Measurements from ENCODE around the gene OSM. TPM values are rescaled to one million over a fixed set of nuclear protein-coding genes. Genes with fewer than 3 reads are reported as not detected.

OSM gene
- total and polyA plus RNA-seq, 2 donors (not counting 3 experiments of a cell fraction or from before 2014, with no cell fraction given): not detected

DNA sequence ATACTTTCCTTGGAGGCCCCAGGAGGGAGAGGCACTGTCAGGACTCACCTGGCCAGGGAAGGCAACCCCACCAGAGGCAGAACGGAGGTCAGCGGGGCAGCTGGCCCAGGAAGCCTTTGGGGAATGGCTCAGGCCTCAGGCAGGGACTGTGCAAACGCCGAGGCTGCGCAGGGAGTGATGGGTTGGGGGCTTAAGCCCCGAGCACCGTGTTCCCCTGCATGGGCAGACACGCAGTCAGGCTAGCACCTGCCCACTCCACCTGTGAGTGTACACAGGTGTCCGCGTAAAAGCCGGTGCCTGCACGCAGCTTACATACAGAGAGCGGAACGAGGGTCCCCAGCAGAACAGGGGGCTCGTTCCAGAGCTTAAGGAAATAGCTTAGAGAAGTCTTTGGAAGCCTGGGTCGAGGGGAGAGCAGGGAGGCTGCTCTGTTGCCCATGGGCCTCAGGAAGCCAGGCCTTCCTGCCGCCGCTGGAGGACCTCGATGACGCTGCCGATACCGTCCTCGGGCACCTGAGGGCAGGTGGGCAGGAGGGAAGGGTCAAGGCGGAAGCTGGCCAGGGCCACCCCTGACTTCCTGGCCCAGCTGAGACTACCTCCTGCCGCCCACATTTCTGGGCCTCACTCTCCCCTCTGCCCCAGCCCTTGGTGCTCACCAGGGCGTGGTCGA is 18.7 kb upstream of the OSM start:
- no peak for DNase-seq (ENCODE audit: low read depth, low spot score)
- no peak overlapping the region for H2AFZ ChIP-seq (ENCODE audit: low read depth, low read length)
- FAIRE-seq: no peak
- H3K27ac ChIP-seq (ENCODE audit: insufficient read depth, low read depth, low read length): no peak overlapping the region
- no peaks in the 10 kb centered on the region for H3K9me1 ChIP-seq (replicated peaks; ENCODE audit: control insufficient read depth, extremely low read depth, insufficient read depth, low read length)
- H3K27me3 ChIP-seq (ENCODE audit: control insufficient read depth in 2 of 2, insufficient read depth in 2 of 2, low read length in 2 of 2): no peaks in the 10 kb centered on the region
- intact Hi-C loops (cut with micrococcal nuclease) (no loop called here), dilution Hi-C loops (cut with MboI; ENCODE audit: extremely low pct_ligation_motif_present, low sequenced_read_pairs) (no loop called here)
- no peak overlapping the region for H3K4me2 ChIP-seq (ENCODE audit: insufficient read depth, low read length)
- H3K36me3 ChIP-seq (ENCODE audit: control insufficient read depth in 2 of 2, extremely low read depth in 1 of 2, insufficient read depth in 2 of 2, low read length in 2 of 2): peaks cover 0 to 5% of the 10 kb centered on the region in 2 experiments
- no peaks in the 10 kb centered on the region for H3K79me2 ChIP-seq (ENCODE audit: control insufficient read depth, insufficient read depth, low read length)
- no peak overlapping the region for H3K9ac ChIP-seq (replicated peaks; ENCODE audit: extremely low read depth, insufficient read depth, low read length)
- no peaks in the 10 kb centered on the region for H3K9me3 ChIP-seq (replicated peaks; ENCODE audit: control insufficient read depth, insufficient read depth, low read length)
- TF ChIP-seq GATA2 (IDR thresholded peaks at IDR 0.05; ENCODE audit: insufficient read depth, insufficient read length, low read depth, low read length) (no peak), JUN (IDR thresholded peaks at IDR 0.05; ENCODE audit: borderline replicate concordance, insufficient read depth, insufficient read length, low read depth) (no peak), POLR2AphosphoS5 (IDR thresholded peaks at IDR 0.05; ENCODE audit: insufficient read depth, low read depth, low read length) (no peak)
- BruUV-seq (replicated peaks): no TSS peak
- CTCF ChIA-PET: interaction anchor here (0.9 to 2.3 kb wide), 4 partner anchors 30 to 102 kb away, joined by 3 to 16 read pairs (median 4); partner anchors contain the start of genes RNF215 and TBC1D10A
- peaks cover 15% of the 10 kb centered on the region for H3K4me1 ChIP-seq (ENCODE audit: control insufficient read depth, extremely low read depth, insufficient read depth, low read length)
- H3K4me3 ChIP-seq (replicated peaks in 1 of 3; ENCODE audit: insufficient read depth in 1 of 3, low read depth in 1 of 3, low read length in 3 of 3): no peak overlapping the region
- POLR2A ChIA-PET: no interaction called here
- H4K20me1 ChIP-seq (replicated peaks; ENCODE audit: control insufficient read depth, extremely low read depth, insufficient read depth, low read length): no peaks in the 10 kb centered on the region

GRCh38 chr22:30284666-30285065 is 18.0 kb upstream of the OSM start:
- H2AFZ ChIP-seq (ENCODE audit: low read depth, low read length): no peak overlapping the region
- no peak for FAIRE-seq
- H3K9ac ChIP-seq (replicated peaks; ENCODE audit: extremely low read depth, insufficient read depth, low read length): no peak overlapping the region
- CTCF ChIA-PET: interaction anchor here (0.9 to 2.3 kb wide), 3 partner anchors 29 to 103 kb away, joined by 4 to 16 read pairs (median 5); partner anchors contain the start of gene RNF215
- no peaks in the 10 kb centered on the region for H4K20me1 ChIP-seq (replicated peaks; ENCODE audit: control insufficient read depth, extremely low read depth, insufficient read depth, low read length)
- peaks cover 0 to 5% of the 10 kb centered on the region in 2 experiments for H3K36me3 ChIP-seq (ENCODE audit: control insufficient read depth in 2 of 2, extremely low read depth in 1 of 2, insufficient read depth in 2 of 2, low read length in 2 of 2)
- no peaks in the 10 kb centered on the region for H3K79me2 ChIP-seq (ENCODE audit: control insufficient read depth, insufficient read depth, low read length)
- no peaks in the 10 kb centered on the region for H3K9me1 ChIP-seq (replicated peaks; ENCODE audit: control insufficient read depth, extremely low read depth, insufficient read depth, low read length)
- dilution Hi-C loops (cut with MboI; ENCODE audit: extremely low pct_ligation_motif_present, low sequenced_read_pairs) (no loop called here), intact Hi-C loops (cut with micrococcal nuclease) (no loop called here)
- H3K4me2 ChIP-seq (ENCODE audit: insufficient read depth, low read length): no peak overlapping the region
- H3K27me3 ChIP-seq (ENCODE audit: control insufficient read depth in 2 of 2, insufficient read depth in 2 of 2, low read length in 2 of 2): no peaks in the 10 kb centered on the region
- no peak overlapping the region for H3K4me3 ChIP-seq (replicated peaks in 1 of 3; ENCODE audit: insufficient read depth in 1 of 3, low read depth in 1 of 3, low read length in 3 of 3)
- DNase-seq (ENCODE audit: low read depth, low spot score): no peak
- H3K27ac ChIP-seq (ENCODE audit: insufficient read depth, low read depth, low read length): no peak overlapping the region
- peaks cover 9% of the 10 kb centered on the region for H3K4me1 ChIP-seq (ENCODE audit: control insufficient read depth, extremely low read depth, insufficient read depth, low read length)
- POLR2A ChIA-PET: no interaction called here
- BruUV-seq (replicated peaks): no TSS peak
- no peaks in the 10 kb centered on the region for H3K9me3 ChIP-seq (replicated peaks; ENCODE audit: control insufficient read depth, insufficient read depth, low read length)
- TF ChIP-seq EZH2 (IDR thresholded peaks at IDR 0.05; ENCODE audit: borderline replicate concordance, low read depth, low read length, severe bottlenecking) (no peak), FOS (IDR thresholded peaks at IDR 0.05; ENCODE audit: borderline replicate concordance, insufficient read depth, low read length) (no peak)

Data from endothelial cell of umbilical vein (primary cell).